HEK293 (cell line): Measurements from ENCODE around the gene DCAF8.

ENCODE experiments used
- CTCF ChIA-PET: fragments of 350-600 bp; formaldehyde crosslinking; extraction: SDS; loops from one replicate; lab custom pipeline; 2021; ENCODE audit warnings: antibody characterized with exemption; lab: Yijun Ruan, JAX
- POLR2A ChIA-PET: fragments of 300-600 bp; formaldehyde crosslinking; extraction: SDS; loops from one replicate; lab custom pipeline; 2020; ENCODE audit warnings: antibody characterized with exemption, inconsistent platforms; lab: Yijun Ruan, JAX
- H3K27ac ChIP-seq: fragments of 200-500 bp; sonication (Bioruptor generic); 2 replicates; pipeline ENCODE4 v1.5.1; 2014; ENCODE audit warnings: low read depth, low read length, control low read depth, inconsistent platforms; ENCODE audit errors: extremely low read depth
- H3K36me3 ChIP-seq, 2 experiments: fragments of 200-500 bp in 1 of 2; sonication (Bioruptor generic) in 1 of 2; 1 replicate in 1 of 2; 2 replicates in 1 of 2; pipeline ENCODE4 v1.5.1; 2014 to 2017; ENCODE audit warnings: inconsistent platforms in 2 of 2, low read length in 2 of 2; ENCODE audit not compliant: control insufficient read depth in 2 of 2, insufficient read depth in 1 of 2
- H3K4me1 ChIP-seq: fragments of 200-500 bp; sonication (Bioruptor generic); 2 replicates; pipeline ENCODE4 v1.5.1; 2014; ENCODE audit warnings: mild to moderate bottlenecking, low read length, inconsistent platforms; ENCODE audit not compliant: control insufficient read depth, insufficient read depth
- H3K4me3 ChIP-seq: 2 replicates; pipeline ENCODE4 v1.5.1; 2011; ENCODE audit warnings: low read depth, mild to moderate bottlenecking, control low read depth, low read length, moderate library complexity
- H3K9me3 ChIP-seq: fragments of 200-500 bp; sonication (Bioruptor generic); 2 replicates; pipeline ENCODE4 v1.5.1; 2014; ENCODE audit warnings: low read depth, low read length, inconsistent platforms; ENCODE audit not compliant: control insufficient read depth, insufficient read depth
- GFI1B ChIP-seq: fragments of 450-650 bp; formaldehyde crosslinking; IDR thresholded peaks from 2 replicates; pipeline ENCODE4 v1.5.1; 2016; ENCODE audit warnings: missing biosample characterization, missing genetic modification characterization
- KLF17 ChIP-seq: fragments of 450-650 bp; formaldehyde crosslinking; IDR thresholded peaks from 2 replicates; pipeline ENCODE4 v1.5.1; 2016; ENCODE audit warnings: missing biosample characterization, missing genetic modification characterization
- PRDM2 ChIP-seq: fragments of 450-650 bp; formaldehyde crosslinking; IDR thresholded peaks from 2 replicates; pipeline ENCODE4 v1.5.1; 2016; ENCODE audit warnings: missing biosample characterization, missing genetic modification characterization, borderline replicate concordance
- TRIM28 ChIP-seq: IDR thresholded peaks from 2 replicates; pipeline ENCODE4 v1.6.1; 2011; ENCODE audit warnings: low read length, control low read depth, borderline replicate concordance
- ZBTB20 ChIP-seq: fragments of 450-650 bp; formaldehyde crosslinking; IDR thresholded peaks from 2 replicates; pipeline ENCODE4 v1.5.1; 2016; ENCODE audit warnings: missing biosample characterization, missing genetic modification characterization
- ZBTB7A ChIP-seq: fragments of 450-650 bp; formaldehyde crosslinking; IDR thresholded peaks from 2 replicates; pipeline ENCODE4 v1.5.1; 2016; ENCODE audit warnings: low read depth, missing biosample characterization, missing genetic modification characterization
- ZNF169 ChIP-seq: fragments of 450-650 bp; formaldehyde crosslinking; IDR thresholded peaks from 2 replicates; pipeline ENCODE4 v1.5.1; 2016; ENCODE audit warnings: missing biosample characterization, missing genetic modification characterization
- ZNF18 ChIP-seq: fragments of 450-650 bp; formaldehyde crosslinking; IDR thresholded peaks from 2 replicates; pipeline ENCODE4 v1.5.1; 2016; ENCODE audit warnings: missing biosample characterization, missing genetic modification characterization
- ZNF214 ChIP-seq: fragments of 450-650 bp; formaldehyde crosslinking; IDR thresholded peaks from 2 replicates; pipeline ENCODE4 v1.5.1; 2017; ENCODE audit warnings: missing biosample characterization, mild to moderate bottlenecking, missing genetic modification characterization, borderline replicate concordance
- ZNF341 ChIP-seq: fragments of 450-650 bp; formaldehyde crosslinking; IDR thresholded peaks from 2 replicates; pipeline ENCODE4; 2016; ENCODE audit warnings: low read depth, missing biosample characterization, missing genetic modification characterization
- ZNF544 ChIP-seq: fragments of 450-650 bp; formaldehyde crosslinking; IDR thresholded peaks from 2 replicates; pipeline ENCODE4 v1.5.0; 2017; ENCODE audit warnings: missing biosample characterization, missing genetic modification characterization
- ZNF549 ChIP-seq: fragments of 450-650 bp; IDR thresholded peaks from 2 replicates; pipeline ENCODE4 v1.5.1; 2018; ENCODE audit warnings: missing biosample characterization, missing genetic modification characterization, mild to moderate bottlenecking, inconsistent platforms, moderate library complexity
- ZNF580 ChIP-seq: fragments of 450-650 bp; formaldehyde crosslinking; IDR thresholded peaks from 2 replicates; pipeline ENCODE4 v1.5.1; 2016; ENCODE audit warnings: missing biosample characterization, missing genetic modification characterization
- ZNF658 ChIP-seq: fragments of 450-650 bp; formaldehyde crosslinking; IDR thresholded peaks from 2 replicates; pipeline ENCODE4; 2016; ENCODE audit warnings: missing biosample characterization, missing genetic modification characterization
- ZNF670 ChIP-seq: fragments of 450-650 bp; formaldehyde crosslinking; IDR thresholded peaks from 2 replicates; pipeline ENCODE4 v1.5.1; 2016; ENCODE audit warnings: missing biosample characterization, missing genetic modification characterization, low read depth
- ZNF76 ChIP-seq: fragments of 450-650 bp; formaldehyde crosslinking; IDR thresholded peaks from 2 replicates; pipeline ENCODE4; 2016; ENCODE audit warnings: low read depth, missing biosample characterization, missing genetic modification characterization, borderline replicate concordance
- ZSCAN16 ChIP-seq: fragments of 450-650 bp; formaldehyde crosslinking; IDR thresholded peaks from 2 replicates; pipeline ENCODE4 v1.5.1; 2016; ENCODE audit warnings: missing biosample characterization, missing genetic modification characterization

The DCAF8 gene

GRCh38 chr1:160177231-160177630 lies 85.1 kb downstream of the DCAF8 start:
- CTCF ChIA-PET = interaction anchor here (0.5 kb wide), 1 partner anchor 9 kb away, joined by 4 read pairs; no protein-coding TSS in a partner anchor
- Histone ChIP-seq H3K27ac (no peak overlapping the region), H3K36me3 (no peaks in the 10 kb centered on the region), H3K4me1 (no peaks in the 10 kb centered on the region), H3K4me3 (no peak overlapping the region), H3K9me3 (no peaks in the 10 kb centered on the region)
- TF ChIP-seq ZNF341 (tag by site-specific recombination) = no peak
- TF ChIP-seq ZNF214 (tag by site-specific recombination) = no peak
- no peak for TF ChIP-seq ZNF658 (tag by site-specific recombination)
- TF ChIP-seq ZBTB7A (tag by site-specific recombination) = no peak
- TF ChIP-seq ZSCAN16 (tag by site-specific recombination) = no peak
- no peak for TF ChIP-seq ZNF544 (tag by site-specific recombination)
- POLR2A ChIA-PET = no interaction called here

GRCh38 chr1:160171980-160172379 lies 90.4 kb downstream of the DCAF8 start:
- no peaks in the 10 kb centered on the region for H3K36me3 ChIP-seq
- TF ChIP-seq ZNF76 (no peak), PRDM2 (tag by site-specific recombination) (no peak), ZNF549 (no peak), KLF17 (tag by site-specific recombination) (no peak), TRIM28 (no peak), ZBTB20 (tag by site-specific recombination) (no peak), ZNF169 (tag by site-specific recombination) (no peak), GFI1B (tag by site-specific recombination) (no peak), ZNF580 (tag by site-specific recombination) (no peak), ZNF670 (tag by site-specific recombination) (no peak), ZNF18 (tag by site-specific recombination) (no peak)
- TF ChIP-seq, all 188 proteins: peak for 0
- ChIA-PET POLR2A (no interaction called here), CTCF (interaction anchor here (0.8 to 2.5 kb wide), 4 partner anchors 9 to 63 kb away, joined by 3 to 8 read pairs (median 3); no protein-coding TSS in a partner anchor)
- Histone ChIP-seq H3K9me3 (no peaks in the 10 kb centered on the region), H3K4me3 (no peak overlapping the region), H3K4me1 (no peaks in the 10 kb centered on the region), H3K27ac (no peak overlapping the region)
